Endodermal cell (in vitro differentiated cells): ENCODE measurements around the gene CDT1. TPM values are rescaled to one million over a fixed set of nuclear protein-coding genes. Genes with fewer than 3 reads are reported as not detected.

Experiments
- DNase-seq: peaks from one replicate; pipeline ENCODE4 v3.0.0-alpha.2; 2017
- H3K27ac ChIP-seq: 2 replicates; pipeline ENCODE4 v1.5.1; 2013; ENCODE audit warnings: mild to moderate bottlenecking, low read depth, low read length, moderate library complexity
- H3K27me3 ChIP-seq: 2 replicates; pipeline ENCODE4 v1.6.1; 2013; ENCODE audit warnings: mild to moderate bottlenecking, low read length, moderate library complexity; ENCODE audit not compliant: insufficient read depth, control insufficient read depth, poor library complexity, severe bottlenecking
- H3K36me3 ChIP-seq: 2 replicates; pipeline ENCODE4 v1.7.0; 2013; ENCODE audit warnings: mild to moderate bottlenecking, low read length, moderate library complexity; ENCODE audit not compliant: control insufficient read depth, insufficient read depth
- H3K4me1 ChIP-seq: one replicate; pipeline ENCODE4 v1.7.0; 2013; ENCODE audit warnings: low read length; ENCODE audit not compliant: control insufficient read depth, insufficient read depth
- H3K4me3 ChIP-seq: 2 replicates; pipeline ENCODE4 v1.5.1; 2013; ENCODE audit warnings: mild to moderate bottlenecking, low read length, moderate library complexity
- H3K9ac ChIP-seq: 2 replicates; pipeline ENCODE4 v1.6.1; 2013; ENCODE audit warnings: mild to moderate bottlenecking, low read length, moderate library complexity; ENCODE audit not compliant: poor library complexity, severe bottlenecking; ENCODE audit errors: extremely low read depth
- H3K9me3 ChIP-seq: 2 replicates; pipeline ENCODE4 v1.6.1; 2013; ENCODE audit warnings: mild to moderate bottlenecking, low read length, moderate library complexity; ENCODE audit not compliant: control insufficient read depth
- H3K27ac Mint-ChIP-seq: 2 replicates; pipeline ENCODE4 v1.8.0; 2020; ENCODE audit warnings: mixed read lengths
- H3K27me3 Mint-ChIP-seq: 2 replicates; pipeline ENCODE4 v1.8.0; 2021; ENCODE audit warnings: mild to moderate bottlenecking, mixed read lengths; ENCODE audit not compliant: insufficient read depth
- H3K36me3 Mint-ChIP-seq: 2 replicates; pipeline ENCODE4 v1.8.0; 2020; ENCODE audit warnings: low read depth, mixed read lengths
- H3K4me1 Mint-ChIP-seq: 2 replicates; pipeline ENCODE4 v1.8.0; 2020; ENCODE audit warnings: mixed read lengths
- H3K4me3 Mint-ChIP-seq: 2 replicates; pipeline ENCODE4 v1.8.0; 2020; ENCODE audit warnings: mild to moderate bottlenecking, moderate library complexity, mixed read lengths
- H3K9me3 Mint-ChIP-seq: 2 replicates; pipeline ENCODE4 v1.8.0; 2020; ENCODE audit warnings: mild to moderate bottlenecking, mixed read lengths
- CTCF ChIP-seq: fragments of 200-600 bp; sonication (generic); conservative IDR thresholded peaks from 2 replicates; pipeline ENCODE4 v1.5.0; 2021; ENCODE audit warnings: antibody characterized with exemption, mild to moderate bottlenecking
- WGBS, 2 experiments: methylation state at CpG; one replicate each; pipeline versions ENCODE4 v1.1.5 to v1.1.7; 2013; ENCODE audit warnings: missing lambda C conversion rate in 2 of 2, mixed read lengths in 1 of 2; ENCODE audit not compliant: insufficient coverage in 1 of 2, insufficient read length in 1 of 2; 5-methylcytosine and 5-hydroxymethylcytosine counted together
- total RNA-seq, 2 donors: library from RNA; stranded (reverse); fragmentation: NEBNext Ultra II Directional in 1 of 2; extraction: Animal tissue kit (Norgen Biotek cat#: 25700) in 1 of 2; gene quantifications; 2 replicates in 1 of 2; 3 replicates in 1 of 2; pipeline ENCODE4 v1.2.1, GENCODE V29; 2021

CDT1 gene
- total RNA-seq, 2 donors from 2014 or later: 57.1 to 63.0 TPM

GRCh38 chr16:88778541-88779065, 25.0 kb upstream of the CDT1 start:
- Mint-ChIP-seq H3K27ac (no peak overlapping the region), H3K27me3 (no peaks in the 10 kb centered on the region), H3K9me3 (no peaks in the 10 kb centered on the region), H3K4me1 (peaks cover 27% of the 10 kb centered on the region), H3K4me3 (no peak overlapping the region), H3K36me3 (no peaks in the 10 kb centered on the region)
- 91 to 95% methylated on average over 19 to 30 of the region's 30 CpGs for WGBS, 2 experiments
- no peak overlapping the region for H3K4me3 ChIP-seq
- H3K36me3 ChIP-seq: no peaks in the 10 kb centered on the region
- no peak overlapping the region for H3K27ac ChIP-seq
- TF ChIP-seq CTCF: no peak
- DNase-seq: no peak
- no peak overlapping the region for H3K9ac ChIP-seq
- H3K9me3 ChIP-seq: no peaks in the 10 kb centered on the region
- H3K27me3 ChIP-seq: no peaks in the 10 kb centered on the region
- peaks cover 14% of the 10 kb centered on the region for H3K4me1 ChIP-seq

GRCh38 chr16:88779406-88780141, 24.0 kb upstream of the CDT1 start:
- DNase-seq: no peak
- H3K4me3 ChIP-seq: no peak overlapping the region
- no peak for TF ChIP-seq CTCF
- H3K36me3 ChIP-seq: no peaks in the 10 kb centered on the region
- Mint-ChIP-seq H3K36me3 (no peaks in the 10 kb centered on the region), H3K9me3 (no peaks in the 10 kb centered on the region), H3K4me3 (no peak overlapping the region), H3K27ac (no peak overlapping the region), H3K27me3 (no peaks in the 10 kb centered on the region), H3K4me1 (peaks cover 23% of the 10 kb centered on the region)
- H3K27ac ChIP-seq: no peak overlapping the region
- H3K9ac ChIP-seq: no peak overlapping the region
- H3K9me3 ChIP-seq: no peaks in the 10 kb centered on the region
- H3K27me3 ChIP-seq: no peaks in the 10 kb centered on the region
- WGBS, 2 experiments: 80 to 89% methylated on average over 15 to 34 of the region's 34 CpGs
- H3K4me1 ChIP-seq: peaks cover 16% of the 10 kb centered on the region

- H3K27ac ChIP-seq: no peak overlapping the region
- H3K27me3 Mint-ChIP-seq: no peaks in the 10 kb centered on the region
- H3K4me3 Mint-ChIP-seq: no peak overlapping the region
- no peak overlapping the region for H3K4me3 ChIP-seq
- no peak overlapping the region for H3K9ac ChIP-seq
- H3K4me1 ChIP-seq: peaks cover 16% of the 10 kb centered on the region
- WGBS, 2 experiments: 86 to 88% methylated on average over 9 to 13 of the region's 13 CpGs
- H3K9me3 Mint-ChIP-seq: no peaks in the 10 kb centered on the region
- H3K9me3 ChIP-seq: no peaks in the 10 kb centered on the region
- no peaks in the 10 kb centered on the region for H3K27me3 ChIP-seq
- no peak for DNase-seq
- H3K36me3 ChIP-seq: no peaks in the 10 kb centered on the region
- H3K4me1 Mint-ChIP-seq: peaks cover 23% of the 10 kb centered on the region
- no peaks in the 10 kb centered on the region for H3K36me3 Mint-ChIP-seq
- H3K27ac Mint-ChIP-seq: no peak overlapping the region
- no peak for TF ChIP-seq CTCF
Observed at GRCh38 chr16:88780142-88781062, 23.2 kb upstream of the CDT1 start.
